GM12878 (cell line): ENCODE data around the gene KCND2. TPM values are rescaled to one million over a fixed set of nuclear protein-coding genes. Genes with fewer than 3 reads are reported as not detected.

ENCODE experiments used
- ATAC-seq: fragments of 200-7000 bp; cut with Tn5 transposase; 3 replicates; pipeline ENCODE4 v1.9.1; 2020; ENCODE audit warnings: mild to moderate bottlenecking, moderate library complexity
- BruUV-seq: library from RNA; stranded (reverse); fragments of 400-500 nt; replicated peaks from 2 replicates; lab custom pipeline; 2021; lab: Mats Ljungman, UMichigan
- CTCF ChIA-PET: fragments of 300-600 bp; sonication (Branson Sonifier 250); formaldehyde crosslinking; extraction: SDS; loops from one replicate; lab custom pipeline; 2021; ENCODE audit warnings: inconsistent platforms; lab: Yijun Ruan, JAX
- POLR2A ChIA-PET: fragments of 350-600 bp; formaldehyde crosslinking; extraction: SDS; loops from one replicate; lab custom pipeline; 2021; ENCODE audit warnings: inconsistent platforms; lab: Charles Lee
- RAD21 ChIA-PET: fragments of 300-600 bp; sonication (Branson Sonifier 250); formaldehyde crosslinking; loops from one replicate; lab custom pipeline; 2023; ENCODE audit warnings: antibody characterized with exemption; ENCODE audit not compliant: unreplicated experiment; lab: Charles Lee
- SMC1A ChIA-PET: fragments of 300-600 bp; sonication (Branson Sonifier 250); formaldehyde crosslinking; loops from one replicate; lab custom pipeline; 2023; ENCODE audit not compliant: unreplicated experiment, uncharacterized antibody; lab: Charles Lee
- DNase-seq: peaks from one replicate; pipeline ENCODE4 v3.0.0-alpha.2; 2011; ENCODE audit warnings: low read depth, low spot score
- FAIRE-seq: peaks from 3 replicates; lab custom pipeline; 2011; peaks lifted over from hg19 to GRCh38; lab: Jason Lieb, UNC
- H2AFZ ChIP-seq: 2 replicates; pipeline ENCODE4 v1.6.0; 2011; ENCODE audit warnings: low read depth, low read length, control low read depth; ENCODE audit not compliant: control insufficient read depth
- H3K27ac ChIP-seq: 2 replicates; pipeline ENCODE4 v1.5.1; 2011; ENCODE audit warnings: control low read depth; ENCODE audit not compliant: control insufficient read depth, insufficient read depth
- H3K27me3 ChIP-seq, 2 experiments: replicated peaks in 1 of 2; 2 replicates each; pipeline versions ENCODE4 v1.6.0 to v1.6.1; 2011; ENCODE audit warnings: low read length in 1 of 2; ENCODE audit not compliant: control insufficient read depth in 2 of 2, insufficient read depth in 2 of 2
- H3K36me3 ChIP-seq, 2 experiments: 2 replicates each; pipeline ENCODE4 v1.5.1; 2011; ENCODE audit warnings: low read length in 1 of 2; ENCODE audit not compliant: control insufficient read depth in 2 of 2, insufficient read depth in 2 of 2
- H3K4me1 ChIP-seq: 2 replicates; pipeline ENCODE4 v1.6.1; 2011; ENCODE audit warnings: mild to moderate bottlenecking, low read length, moderate library complexity, mixed read lengths; ENCODE audit not compliant: control insufficient read depth, insufficient read depth
- H3K4me2 ChIP-seq: 2 replicates; pipeline ENCODE4 v1.6.0; 2011; ENCODE audit warnings: control low read depth; ENCODE audit not compliant: control insufficient read depth, insufficient read depth
- H3K4me3 ChIP-seq: fragments of 200-600 bp; sonication (generic); 2 replicates; pipeline ENCODE4 v1.5.1; 2016
- H3K79me2 ChIP-seq: 2 replicates; pipeline ENCODE4 v1.6.0; 2011; ENCODE audit warnings: low read length; ENCODE audit not compliant: control insufficient read depth, insufficient read depth
- H3K9ac ChIP-seq: 2 replicates; pipeline ENCODE4 v1.8.0; 2011; ENCODE audit warnings: low read length, control low read depth, mixed read lengths; ENCODE audit not compliant: control insufficient read depth, insufficient read depth
- H3K9me3 ChIP-seq: replicated peaks from 3 replicates; pipeline ENCODE4 v1.5.1; 2011; ENCODE audit warnings: mild to moderate bottlenecking, low read length; ENCODE audit not compliant: control insufficient read depth, insufficient read depth
- H4K20me1 ChIP-seq: 2 replicates; pipeline ENCODE4 v1.6.0; 2011; ENCODE audit not compliant: control insufficient read depth, insufficient read depth
- CTCF ChIP-seq, 3 experiments: IDR thresholded peaks in 2 of 3; conservative IDR thresholded peaks in 1 of 3; 2 replicates each; pipeline ENCODE4 v1.5.1; 2011; ENCODE audit warnings: low read depth in 3 of 3, low read length in 3 of 3, mild to moderate bottlenecking in 3 of 3, control low read depth in 2 of 3, moderate library complexity in 2 of 3, inconsistent platforms in 1 of 3, mixed read lengths in 1 of 3; ENCODE audit not compliant: control insufficient read depth in 2 of 3, insufficient read depth in 1 of 3; ENCODE audit errors: extremely low read depth in 1 of 3
- FOS ChIP-seq: IDR thresholded peaks from 3 replicates; pipeline ENCODE4 v1.6.1; 2011; ENCODE audit warnings: borderline replicate concordance; ENCODE audit not compliant: insufficient read length; ENCODE audit errors: extremely low read depth
- POLR2A ChIP-seq: IDR thresholded peaks from 2 replicates; pipeline ENCODE4 v1.6.1; 2011; ENCODE audit warnings: low read depth, mild to moderate bottlenecking, low read length
- RBBP5 ChIP-seq: fragments of 200-600 bp; sonication (generic); conservative IDR thresholded peaks from 2 replicates; pipeline ENCODE4 v1.6.1; 2016
- TAF1 ChIP-seq: IDR thresholded peaks from 2 replicates; pipeline ENCODE4 v1.6.1; 2011; ENCODE audit warnings: mild to moderate bottlenecking, low read depth, low read length, borderline replicate concordance
- ZBTB4 ChIP-seq: fragments of 450-650 bp; formaldehyde crosslinking; IDR thresholded peaks from 2 replicates; pipeline ENCODE4 v1.4.0; 2022; ENCODE audit warnings: mild to moderate bottlenecking, moderate library complexity
- WGBS: methylation state at CpG from one replicate; pipeline ENCODE4 v1.1.6; 2016; ENCODE audit warnings: low lambda C conversion rate; ENCODE audit not compliant: insufficient replicate concordance, insufficient coverage; ENCODE audit errors: missing lambda C conversion rate; 5-methylcytosine and 5-hydroxymethylcytosine counted together
- in situ Hi-C: fragments of 300-500 bp; cut with MboI; formaldehyde crosslinking; loops from 9 replicates; pipeline ENCODE4 v1.14.3; 2018; ENCODE audit warnings: mixed read lengths
- intact Hi-C: fragments of 100-400 bp; cut with micrococcal nuclease; formaldehyde crosslinking; loops from one replicate; pipeline ENCODE4 v1.14.2; 2022; ENCODE audit not compliant: unreplicated experiment
- polyA plus RNA-seq, 11 experiments: library from polyadenylated mRNA; depleted of rRNA in 4 of 11; unstranded in 6 of 11; stranded (reverse) in 5 of 11; fragments of >200 nt; fragmentation: Nextera tagmentation in 4 of 11; fragmentation: Illumina TruSeq in 1 of 11; extraction: Ambion mirVana in 4 of 11; extraction: Trizol in 1 of 11; gene quantifications; 1 replicate in 1 of 11; 2 replicates in 10 of 11; pipeline versions ENCODE4 v1.2.1 to v1.2.3, GENCODE V29; 2011 to 2016; ENCODE audit warnings: inconsistent platforms in 2 of 11, missing spikeins in 2 of 11, low read depth in 1 of 11
- total RNA-seq, 4 experiments: library from RNA; depleted of rRNA in 3 of 4; stranded (reverse); fragments of >200 nt in 3 of 4; fragmentation: Illumina TruSeq in 1 of 4; extraction: Trizol in 1 of 4; gene quantifications; 2 replicates each; pipeline versions ENCODE4 v1.2.1 to v1.2.3, GENCODE V29; 2013 to 2021
- TF ChIP-seq, protein P1 (sequence below): IDR thresholded peaks from 2 replicates; pipeline ENCODE4 v1.6.1; 2011; ENCODE audit warnings: mild to moderate bottlenecking, low read depth, low read length, moderate library complexity; ENCODE audit not compliant: insufficient replicate concordance

Gene KCND2
- total and polyA plus RNA-seq, 10 of the 15 experiments (the other 5 are each of a cell fraction or from before 2014, with no cell fraction given) = 3.6 to 22.3 (median 6.3) TPM

DNA sequence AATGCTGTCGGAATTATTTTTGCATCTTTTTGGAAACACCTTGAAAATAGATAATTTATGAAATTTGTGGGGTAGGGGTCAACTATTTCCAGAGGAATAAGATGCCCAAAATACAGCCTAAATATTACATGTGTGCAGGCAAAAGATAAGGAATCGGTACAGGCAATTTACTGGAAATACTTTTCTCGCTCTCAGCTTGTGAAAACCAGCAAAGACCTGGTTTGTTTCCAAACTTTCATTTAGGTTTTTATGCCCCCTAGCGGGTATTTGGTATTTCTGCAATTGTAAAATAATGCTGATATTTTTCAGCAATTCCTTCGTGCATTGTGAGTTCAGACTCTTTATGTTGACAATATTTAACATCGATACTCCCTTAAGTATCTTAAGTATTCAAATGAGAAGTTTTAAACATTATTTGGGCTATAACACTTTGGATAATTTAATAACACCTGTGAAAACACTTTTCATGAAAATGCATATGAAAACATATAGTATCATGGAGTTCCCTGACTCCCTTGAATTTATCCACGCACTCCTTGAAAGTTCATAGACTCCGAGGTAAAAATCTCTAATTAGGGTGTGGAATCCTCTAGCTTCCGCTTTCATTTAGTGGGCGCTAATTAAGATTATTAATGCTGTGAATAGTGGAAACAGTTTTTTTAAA is 452.5 kb downstream of the KCND2 start (continued):
- TF ChIP-seq CTCF (IDR thresholded peaks at IDR 0.05 in 2 of 3, conservative IDR thresholded peaks at IDR 0.05 in 1 of 3; ENCODE audit: control insufficient read depth in 2 of 3, extremely low read depth in 1 of 3, insufficient read depth in 1 of 3, low read depth in 3 of 3, low read length in 3 of 3) (peak; percentile 54 to 59 (median 55); a peak in 5 of 6 replicates), FOS (no peak)

DNA sequence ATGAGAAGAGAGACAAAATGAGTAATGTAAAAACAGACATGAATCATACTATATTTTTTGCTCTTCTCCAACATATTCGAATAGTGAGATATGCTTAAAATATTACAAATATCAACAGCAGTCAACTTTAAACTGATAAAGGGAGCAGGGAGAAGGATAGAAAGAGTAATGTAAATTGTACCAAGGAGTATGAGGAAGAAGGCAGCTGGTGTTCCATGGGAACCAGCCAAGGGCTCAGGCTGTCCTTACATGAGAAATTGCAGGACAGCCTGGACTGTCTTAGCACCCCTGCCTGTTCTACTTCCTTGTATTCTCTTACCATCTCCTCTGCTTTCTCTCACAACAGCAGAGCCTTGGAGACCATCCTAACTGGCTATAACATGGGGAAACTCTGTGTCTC is 456.3 kb downstream of the KCND2 start:
- in situ Hi-C loops = loop anchor here (10.0 kb wide), 2 partner anchors 784 to 1464 kb away; no protein-coding TSS in a partner anchor
- ChIA-PET RAD21 (no interaction called here), CTCF (interaction anchor here (0.9 to 1.3 kb wide), 2 partner anchors 11 to 212 kb away, joined by 3 read pairs; no protein-coding TSS in a partner anchor), POLR2A (no interaction called here), SMC1A (interaction anchor here (1.0 to 2.8 kb wide), 3 partner anchors 9 to 795 kb away, joined by 3 to 11 read pairs (median 6); no protein-coding TSS in a partner anchor)
- 0% methylated on average over 1 of the region's 1 CpG for WGBS
- H3K4me2 ChIP-seq = no peak overlapping the region
- DNase-seq = no peak
- ATAC-seq = peak; percentile 31; the same call in 2 of the 3 replicates
- no peaks in the 10 kb centered on the region; the same call in 1 of the 2 replicates for H3K4me1 ChIP-seq
- no peak overlapping the region for H3K4me3 ChIP-seq
- no peak overlapping the region for H2AFZ ChIP-seq
- no peaks in the 10 kb centered on the region for H3K27me3 ChIP-seq
- no peak overlapping the region for H3K9ac ChIP-seq
- intact Hi-C loops = loop anchor here (5.0 to 10.0 kb wide), 2 partner anchors 144 to 457 kb away; partner anchors contain the start of gene KCND2
- no peaks in the 10 kb centered on the region for H3K9me3 ChIP-seq
- no peaks in the 10 kb centered on the region for H3K36me3 ChIP-seq
- TF ChIP-seq ZBTB4 (CRISPR knock-in tag) (no peak), RBBP5 (no peak), TAF1 (no peak), POLR2A (no peak)
- TF ChIP-seq, protein P1, sequence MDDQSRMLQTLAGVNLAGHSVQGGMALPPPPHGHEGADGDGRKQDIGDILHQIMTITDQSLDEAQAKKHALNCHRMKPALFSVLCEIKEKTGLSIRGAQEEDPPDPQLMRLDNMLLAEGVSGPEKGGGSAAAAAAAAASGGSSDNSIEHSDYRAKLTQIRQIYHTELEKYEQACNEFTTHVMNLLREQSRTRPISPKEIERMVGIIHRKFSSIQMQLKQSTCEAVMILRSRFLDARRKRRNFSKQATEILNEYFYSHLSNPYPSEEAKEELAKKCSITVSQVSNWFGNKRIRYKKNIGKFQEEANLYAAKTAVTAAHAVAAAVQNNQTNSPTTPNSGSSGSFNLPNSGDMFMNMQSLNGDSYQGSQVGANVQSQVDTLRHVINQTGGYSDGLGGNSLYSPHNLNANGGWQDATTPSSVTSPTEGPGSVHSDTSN = no peak
- BruUV-seq = no TSS peak
- H4K20me1 ChIP-seq = no peaks in the 10 kb centered on the region
- H3K27ac ChIP-seq = no peak overlapping the region
- H3K79me2 ChIP-seq = no peaks in the 10 kb centered on the region
- FAIRE-seq = no peak
